Measurements from ENCODE around the gene SMAD3.

The SMAD3 gene

DNA sequence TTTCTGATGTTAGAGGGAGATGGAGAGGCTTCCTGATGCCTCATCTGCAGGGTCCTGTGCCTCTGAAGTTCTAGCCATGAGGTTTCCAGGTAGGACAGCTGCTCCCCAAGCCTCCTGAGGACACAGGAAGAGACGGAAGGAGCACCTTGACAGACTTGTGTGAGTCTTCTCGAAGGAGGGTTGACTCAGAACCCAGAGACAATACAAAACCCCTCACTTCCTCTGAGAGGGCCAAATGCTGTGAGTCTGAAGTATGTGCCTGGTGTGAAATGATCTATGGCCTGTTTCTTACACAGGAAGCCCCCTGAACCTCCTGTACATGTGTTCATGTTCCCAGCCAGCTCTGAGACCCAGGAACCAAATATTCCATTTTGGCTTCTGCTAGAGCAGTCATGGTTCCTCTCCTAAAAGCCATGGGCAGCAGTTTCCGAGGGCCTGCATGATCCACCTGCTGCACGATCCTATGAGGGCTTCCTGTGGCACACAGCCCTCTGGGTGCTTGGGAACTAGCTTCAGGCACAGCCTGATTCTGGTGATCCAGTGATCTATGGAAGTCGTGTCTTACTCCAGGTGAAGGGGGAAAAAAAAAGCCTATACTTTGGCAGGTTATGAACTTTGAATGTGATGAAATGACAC is 126.9 kb downstream of the SMAD3 start:
- H3K9ac ChIP-seq (ENCODE audit: insufficient read length, low read depth): no peak overlapping the region
- H3K4me3 ChIP-seq (ENCODE audit: insufficient read length, low read depth): no peak overlapping the region
- peaks cover 77% of the 10 kb centered on the region for H3K36me3 ChIP-seq (ENCODE audit: insufficient read depth, insufficient read length, low read length)
- DNase-seq (ENCODE audit: low read depth, low spot score): no peak
- no peaks in the 10 kb centered on the region for H3K9me3 ChIP-seq (ENCODE audit: insufficient read depth, low read length)
- H3K27me3 ChIP-seq (ENCODE audit: insufficient read depth, insufficient read length): no peaks in the 10 kb centered on the region
- H3K4me1 ChIP-seq (ENCODE audit: insufficient read depth, insufficient read length): peaks cover 3% of the 10 kb centered on the region
- TF ChIP-seq ZNF274 (IDR thresholded peaks at IDR 0.05; ENCODE audit: low read depth, low read length) (no peak), YY1 (IDR thresholded peaks at IDR 0.05; ENCODE audit: insufficient read depth, insufficient read length) (no peak), SUZ12 (IDR thresholded peaks at IDR 0.05; ENCODE audit: extremely low read depth, insufficient read depth, insufficient read length) (no peak)

DNA sequence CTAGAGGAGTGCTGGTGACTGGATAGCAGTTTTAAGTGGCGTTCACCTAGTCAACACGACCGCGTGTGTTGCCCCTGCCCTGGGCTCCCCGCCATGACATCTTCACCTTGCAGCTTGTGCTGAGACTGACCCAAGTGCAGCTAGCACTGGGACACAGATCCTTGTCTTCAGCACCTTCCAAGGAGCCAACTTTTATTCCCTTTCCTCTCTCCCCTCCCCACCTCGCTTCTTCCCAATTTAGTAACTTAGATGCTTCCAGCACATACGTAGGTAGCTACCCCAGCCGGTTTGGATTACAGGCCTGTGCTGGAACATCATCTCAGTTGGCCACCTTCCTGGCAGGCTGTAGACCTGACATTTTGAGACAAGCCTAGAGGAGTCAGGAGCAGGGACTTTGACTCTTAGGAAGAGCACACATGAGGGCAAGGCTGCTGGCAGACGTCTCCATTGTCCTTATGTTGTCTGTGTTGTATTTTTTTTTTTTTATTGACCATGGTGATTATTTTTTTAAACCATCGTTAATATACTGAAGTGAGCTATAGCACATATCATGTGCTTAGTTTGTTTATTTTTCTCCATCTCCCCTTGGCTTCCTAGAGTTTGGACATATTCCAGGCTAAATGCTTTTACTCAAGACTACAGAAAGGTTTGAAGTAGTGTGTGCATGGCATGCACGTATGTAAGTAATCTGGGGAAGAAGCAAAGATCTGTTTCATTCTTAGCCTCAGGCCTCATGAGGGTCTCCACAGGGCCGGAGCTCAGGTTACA is 128.0 kb downstream of the SMAD3 start:
- H3K9me3 ChIP-seq (ENCODE audit: insufficient read depth, low read length): no peaks in the 10 kb centered on the region
- H3K4me1 ChIP-seq (ENCODE audit: insufficient read depth, insufficient read length): peaks cover 3% of the 10 kb centered on the region
- no peak overlapping the region for H3K9ac ChIP-seq (ENCODE audit: insufficient read length, low read depth)
- TF ChIP-seq ZNF274 (IDR thresholded peaks at IDR 0.05; ENCODE audit: low read depth, low read length) (no peak), YY1 (IDR thresholded peaks at IDR 0.05; ENCODE audit: insufficient read depth, insufficient read length) (no peak), SUZ12 (IDR thresholded peaks at IDR 0.05; ENCODE audit: extremely low read depth, insufficient read depth, insufficient read length) (no peak)
- peaks cover 72% of the 10 kb centered on the region for H3K36me3 ChIP-seq (ENCODE audit: insufficient read depth, insufficient read length, low read length)
- H3K27me3 ChIP-seq (ENCODE audit: insufficient read depth, insufficient read length): no peaks in the 10 kb centered on the region
- no peak overlapping the region for H3K4me3 ChIP-seq (ENCODE audit: insufficient read length, low read depth)
- DNase-seq (ENCODE audit: low read depth, low spot score): no peak

DNA sequence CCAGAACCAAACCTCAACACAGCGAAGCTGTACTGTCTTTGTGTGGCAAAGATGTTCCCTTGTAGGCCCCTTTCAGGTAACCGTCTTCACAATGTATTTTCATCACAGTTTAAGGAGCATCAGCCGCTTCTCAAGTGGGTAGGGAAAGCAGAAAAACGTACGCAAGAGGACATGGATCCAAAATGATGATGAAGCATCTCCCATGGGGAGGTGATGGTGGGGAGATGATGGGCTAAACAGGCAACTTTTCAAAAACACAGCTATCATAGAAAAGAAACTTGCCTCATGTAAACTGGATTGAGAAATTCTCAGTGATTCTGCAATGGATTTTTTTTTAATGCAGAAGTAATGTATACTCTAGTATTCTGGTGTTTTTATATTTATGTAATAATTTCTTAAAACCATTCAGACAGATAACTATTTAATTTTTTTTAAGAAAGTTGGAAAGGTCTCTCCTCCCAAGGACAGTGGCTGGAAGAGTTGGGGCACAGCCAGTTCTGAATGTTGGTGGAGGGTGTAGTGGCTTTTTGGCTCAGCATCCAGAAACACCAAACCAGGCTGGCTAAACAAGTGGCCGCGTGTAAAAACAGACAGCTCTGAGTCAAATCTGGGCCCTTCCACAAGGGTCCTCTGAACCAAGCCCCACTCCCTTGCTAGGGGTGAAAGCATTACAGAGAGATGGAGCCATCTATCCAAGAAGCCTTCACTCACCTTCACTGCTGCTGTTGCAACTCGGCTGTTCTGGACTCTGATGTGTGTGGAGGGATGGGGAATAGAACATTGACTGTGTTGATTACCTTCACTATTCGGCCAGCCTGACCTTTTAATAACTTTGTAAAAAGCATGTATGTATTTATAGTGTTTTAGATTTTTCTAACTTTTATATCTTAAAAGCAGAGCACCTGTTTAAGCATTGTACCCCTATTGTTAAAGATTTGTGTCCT is 129.0 kb downstream of the SMAD3 start:
- Histone ChIP-seq H3K9me3 (ENCODE audit: insufficient read depth, low read length) (no peaks in the 10 kb centered on the region), H3K27me3 (ENCODE audit: insufficient read depth, insufficient read length) (no peaks in the 10 kb centered on the region), H3K4me3 (ENCODE audit: insufficient read length, low read depth) (no peak overlapping the region), H3K4me1 (ENCODE audit: insufficient read depth, insufficient read length) (peaks cover 3% of the 10 kb centered on the region), H3K36me3 (ENCODE audit: insufficient read depth, insufficient read length, low read length) (peaks cover 63% of the 10 kb centered on the region), H3K9ac (ENCODE audit: insufficient read length, low read depth) (no peak overlapping the region)
- TF ChIP-seq ZNF274 (IDR thresholded peaks at IDR 0.05; ENCODE audit: low read depth, low read length) (no peak), YY1 (IDR thresholded peaks at IDR 0.05; ENCODE audit: insufficient read depth, insufficient read length) (no peak), SUZ12 (IDR thresholded peaks at IDR 0.05; ENCODE audit: extremely low read depth, insufficient read depth, insufficient read length) (no peak)
- DNase-seq (ENCODE audit: low read depth, low spot score): no peak

DNA sequence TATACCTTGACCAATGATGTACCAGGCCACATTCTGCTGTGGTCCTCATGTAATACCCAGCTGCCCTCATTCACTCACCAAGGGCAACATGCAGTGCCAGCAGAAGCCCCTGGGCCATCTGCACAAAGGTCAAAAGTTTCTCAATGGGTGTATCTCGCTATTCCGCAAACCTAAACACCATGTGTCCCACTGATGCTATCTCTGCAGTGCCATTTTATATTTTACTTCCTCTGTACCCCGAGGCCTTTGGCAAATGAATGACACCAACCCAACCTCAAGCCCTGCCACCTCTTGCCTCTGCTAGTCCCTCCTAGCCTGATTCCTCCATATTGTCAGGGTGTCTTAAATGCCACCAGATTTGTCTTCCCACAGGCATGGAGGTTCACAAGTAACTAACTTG is 129.9 kb downstream of the SMAD3 start:
- no peak overlapping the region for H3K9ac ChIP-seq (ENCODE audit: insufficient read length, low read depth)
- peaks cover 60% of the 10 kb centered on the region for H3K36me3 ChIP-seq (ENCODE audit: insufficient read depth, insufficient read length, low read length)
- peaks cover 3% of the 10 kb centered on the region for H3K4me1 ChIP-seq (ENCODE audit: insufficient read depth, insufficient read length)
- TF ChIP-seq YY1 (IDR thresholded peaks at IDR 0.05; ENCODE audit: insufficient read depth, insufficient read length) (no peak), SUZ12 (IDR thresholded peaks at IDR 0.05; ENCODE audit: extremely low read depth, insufficient read depth, insufficient read length) (no peak), ZNF274 (IDR thresholded peaks at IDR 0.05; ENCODE audit: low read depth, low read length) (no peak)
- no peaks in the 10 kb centered on the region for H3K27me3 ChIP-seq (ENCODE audit: insufficient read depth, insufficient read length)
- no peak overlapping the region for H3K4me3 ChIP-seq (ENCODE audit: insufficient read length, low read depth)
- H3K9me3 ChIP-seq (ENCODE audit: insufficient read depth, low read length): no peaks in the 10 kb centered on the region
- DNase-seq (ENCODE audit: low read depth, low spot score): no peak

DNA sequence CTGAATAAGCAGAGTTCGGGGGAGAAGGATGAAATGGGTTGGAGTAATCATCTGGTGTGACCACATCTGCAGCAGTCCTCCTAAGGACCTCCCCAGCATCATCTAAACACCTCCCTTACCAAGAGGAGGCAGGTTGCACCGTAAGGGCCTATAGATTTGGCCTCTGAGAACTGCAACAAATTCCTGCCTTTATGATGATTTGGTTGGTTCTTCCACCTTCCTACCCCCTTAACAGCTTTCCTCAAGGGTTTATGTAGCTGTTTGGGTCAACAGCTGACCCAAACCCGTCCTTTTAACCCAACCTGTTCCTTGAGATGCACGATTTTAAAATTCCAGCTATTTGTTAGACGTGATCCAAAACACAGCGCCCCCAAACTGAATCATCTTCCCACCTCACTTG is 130.8 kb downstream of the SMAD3 start:
- H3K27me3 ChIP-seq (ENCODE audit: insufficient read depth, insufficient read length): no peaks in the 10 kb centered on the region
- H3K9ac ChIP-seq (ENCODE audit: insufficient read length, low read depth): no peak overlapping the region
- DNase-seq (ENCODE audit: low read depth, low spot score): no peak
- peaks cover 55% of the 10 kb centered on the region for H3K36me3 ChIP-seq (ENCODE audit: insufficient read depth, insufficient read length, low read length)
- TF ChIP-seq YY1 (IDR thresholded peaks at IDR 0.05; ENCODE audit: insufficient read depth, insufficient read length) (no peak), ZNF274 (IDR thresholded peaks at IDR 0.05; ENCODE audit: low read depth, low read length) (no peak), SUZ12 (IDR thresholded peaks at IDR 0.05; ENCODE audit: extremely low read depth, insufficient read depth, insufficient read length) (no peak)
- H3K4me3 ChIP-seq (ENCODE audit: insufficient read length, low read depth): no peak overlapping the region
- no peaks in the 10 kb centered on the region for H3K9me3 ChIP-seq (ENCODE audit: insufficient read depth, low read length)
- peaks cover 3% of the 10 kb centered on the region for H3K4me1 ChIP-seq (ENCODE audit: insufficient read depth, insufficient read length)

DNA sequence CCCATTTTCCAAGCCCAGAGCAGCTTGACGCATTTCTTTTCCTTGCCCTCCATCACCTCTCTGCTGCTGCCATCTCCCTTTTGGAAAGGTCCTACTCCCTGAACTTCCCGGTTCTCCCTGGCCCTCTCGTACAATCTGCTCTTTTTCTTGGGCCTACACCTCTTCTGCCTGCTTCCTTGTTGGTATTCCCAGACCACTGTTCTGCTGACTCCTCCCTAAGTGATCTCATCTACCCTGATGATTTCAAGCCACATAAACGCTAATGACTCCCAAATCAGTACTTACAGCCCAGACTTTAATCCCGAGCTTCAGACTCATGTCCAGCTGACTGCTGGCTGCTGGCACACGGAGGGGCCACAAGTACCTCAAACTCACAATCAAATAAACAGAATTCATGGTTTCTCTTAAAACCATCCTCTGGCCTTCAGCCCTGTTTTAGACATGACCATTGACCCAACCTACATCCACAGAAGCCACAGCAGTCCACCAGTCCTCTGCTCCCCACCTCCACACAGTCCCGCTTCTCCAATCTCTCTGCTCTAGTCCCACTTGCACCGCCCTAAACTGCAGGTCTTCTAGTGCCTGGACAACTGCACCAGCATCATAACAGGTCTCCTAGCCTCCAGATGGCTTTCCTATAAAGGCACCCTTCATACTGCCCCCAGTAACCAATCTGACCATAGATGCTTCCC is 131.4 kb downstream of the SMAD3 start:
- Histone ChIP-seq H3K27me3 (ENCODE audit: insufficient read depth, insufficient read length) (no peaks in the 10 kb centered on the region), H3K36me3 (ENCODE audit: insufficient read depth, insufficient read length, low read length) (peaks cover 54% of the 10 kb centered on the region), H3K4me3 (ENCODE audit: insufficient read length, low read depth) (no peak overlapping the region), H3K9ac (ENCODE audit: insufficient read length, low read depth) (no peak overlapping the region), H3K4me1 (ENCODE audit: insufficient read depth, insufficient read length) (peaks cover 3% of the 10 kb centered on the region), H3K9me3 (ENCODE audit: insufficient read depth, low read length) (no peaks in the 10 kb centered on the region)
- no peak for DNase-seq (ENCODE audit: low read depth, low spot score)
- no peak for TF ChIP-seq SUZ12 (IDR thresholded peaks at IDR 0.05; ENCODE audit: extremely low read depth, insufficient read depth, insufficient read length)
- TF ChIP-seq YY1 (IDR thresholded peaks at IDR 0.05; ENCODE audit: insufficient read depth, insufficient read length): no peak
- TF ChIP-seq ZNF274 (IDR thresholded peaks at IDR 0.05; ENCODE audit: low read depth, low read length): no peak
